GM19324 (cell line): ENCODE measurements around the gene ACSL1.
"Not testable (repeated sequence)": the region's sequence is repeated elsewhere in the genome, so short reads cannot be mapped to it uniquely, and the experiment has no call there.

Experiments used
- ATAC-seq: cut with Tn5 transposase; IDR thresholded peaks from one replicate; pipeline ENCODE4 v1.9.1; 2021; ENCODE audit warnings: mild to moderate bottlenecking, moderate library complexity; ENCODE audit not compliant: unreplicated experiment, low FRiP score

ACSL1 gene

GRCh38 chr4:184844742-184845141 lies 19.0 kb upstream of the ACSL1 start:
- no peak for ATAC-seq

GRCh38 chr4:184843984-184844554 lies 18.3 kb upstream of the ACSL1 start:
- no peak for ATAC-seq

GRCh38 chr4:184839075-184839399 lies 13.3 kb upstream of the ACSL1 start:
- ATAC-seq: not testable (repeated sequence)

- ATAC-seq: no peak
Measured at GRCh38 chr4:184838249-184839074, 12.7 kb upstream of the ACSL1 start.

GRCh38 chr4:184836613-184837012 lies 10.8 kb upstream of the ACSL1 start:
- ATAC-seq: no peak

- no peak for ATAC-seq
Measured at GRCh38 chr4:184833046-184833838, 7.5 kb upstream of the ACSL1 start.

- ATAC-seq: no peak
Measured at GRCh38 chr4:184831153-184831552, 5.4 kb upstream of the ACSL1 start.

GRCh38 chr4:184826691-184827270 lies 1.0 kb upstream of the ACSL1 start:
- peak; percentile 0 for ATAC-seq

GRCh38 chr4:184825141-184825895 lies 450 bp downstream of the ACSL1 start:
- peak; percentile 2 for ATAC-seq

GRCh38 chr4:184824776-184825084 lies 1.0 kb downstream of the ACSL1 start:
- ATAC-seq: no peak

- no peak for ATAC-seq
Measured at GRCh38 chr4:184824081-184824775, 1.5 kb downstream of the ACSL1 start.

GRCh38 chr4:184823014-184823413 lies 2.8 kb downstream of the ACSL1 start:
- no peak for ATAC-seq

GRCh38 chr4:184822356-184822755 lies 3.4 kb downstream of the ACSL1 start:
- ATAC-seq: no peak

GRCh38 chr4:184821242-184821641 lies 4.5 kb downstream of the ACSL1 start:
- ATAC-seq: no peak

GRCh38 chr4:184819786-184820185 lies 6.0 kb downstream of the ACSL1 start:
- no peak for ATAC-seq

GRCh38 chr4:184818216-184818564 lies 7.6 kb downstream of the ACSL1 start:
- ATAC-seq: peak; percentile 50

- peak; percentile 18 for ATAC-seq
Measured at GRCh38 chr4:184817494-184818215, 8.1 kb downstream of the ACSL1 start.

- no peak for ATAC-seq
Measured at GRCh38 chr4:184816962-184817361, 8.8 kb downstream of the ACSL1 start.

- ATAC-seq: peak; percentile 74
Measured at GRCh38 chr4:184815046-184815877, 10.5 kb downstream of the ACSL1 start.
